Fibroblast of skin of abdomen (primary cell): ENCODE results near the gene TIMM17B. TPM values are rescaled to one million over a fixed set of nuclear protein-coding genes. Genes with fewer than 3 reads are reported as not detected.

Source experiments
- DNase-seq: peaks from one replicate; pipeline ENCODE4 v3.0.0-alpha.2; 2013
- polyA plus RNA-seq, 2 experiments: library from polyadenylated mRNA; unstranded; fragments of 120-200 nt; gene quantifications; one replicate each; pipeline ENCODE4 v1.2.1, GENCODE V29; 2013; ENCODE audit not compliant: insufficient read length in 2 of 2

The TIMM17B gene
- polyA plus RNA-seq (2013, experiment 1 of 2; ENCODE audit: insufficient read length): 34.3 TPM
- 38.6 TPM for polyA plus RNA-seq (2013, experiment 2 of 2; ENCODE audit: insufficient read length)

GRCh38 chrX:48897625-48898306 lies at the start of gene TIMM17B, which contains the start of gene PQBP1:
TSS of gene TIMM17B (minus strand) at chrX:48897768. CDS start at chrX:48897749, 19 bp downstream.
TSS of gene PQBP1 (plus strand) at chrX:48897930. CDS start at chrX:48898510, 580 bp downstream.
- peak; percentile 96 for DNase-seq

GRCh38 chrX:48945517-48946348 lies 48.2 kb upstream of the TIMM17B start:
- peak; percentile 14 for DNase-seq

- no peak for DNase-seq
These were observed 45.3 kb upstream of the TIMM17B start for GRCh38 chrX:48942895-48943294.

DNA sequence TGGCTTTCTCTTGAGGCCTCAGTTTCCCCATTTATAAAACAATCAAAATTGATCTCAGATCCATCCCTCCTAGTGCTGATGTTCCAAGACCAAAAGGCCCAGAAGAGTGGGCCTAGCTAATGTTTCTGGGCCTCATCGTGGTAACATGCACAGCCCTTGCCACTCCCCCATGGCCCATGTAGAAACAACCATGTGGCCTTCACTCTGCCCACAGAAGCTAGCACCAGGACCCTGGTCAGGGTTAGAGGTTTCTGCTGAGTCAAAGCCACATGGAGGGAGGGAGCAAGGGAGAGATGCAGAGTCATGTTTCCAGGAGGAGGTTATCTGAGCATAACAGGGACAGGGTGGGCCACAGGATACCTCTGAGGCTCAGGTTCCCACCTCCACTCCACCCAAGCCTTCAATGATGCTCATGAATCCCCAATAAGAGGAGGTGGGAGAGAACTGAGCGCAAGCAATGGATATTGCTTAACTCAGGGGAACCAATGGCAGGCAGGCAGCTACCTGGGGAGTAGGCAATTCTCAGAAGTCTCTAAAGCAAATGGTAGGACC lies 42.9 kb upstream of the TIMM17B start:
- DNase-seq: no peak

GRCh38 chrX:48939524-48940228 lies 42.1 kb upstream of the TIMM17B start:
- DNase-seq: no peak

- DNase-seq: no peak
These were observed 41.3 kb upstream of the TIMM17B start for GRCh38 chrX:48938721-48939425.

DNA sequence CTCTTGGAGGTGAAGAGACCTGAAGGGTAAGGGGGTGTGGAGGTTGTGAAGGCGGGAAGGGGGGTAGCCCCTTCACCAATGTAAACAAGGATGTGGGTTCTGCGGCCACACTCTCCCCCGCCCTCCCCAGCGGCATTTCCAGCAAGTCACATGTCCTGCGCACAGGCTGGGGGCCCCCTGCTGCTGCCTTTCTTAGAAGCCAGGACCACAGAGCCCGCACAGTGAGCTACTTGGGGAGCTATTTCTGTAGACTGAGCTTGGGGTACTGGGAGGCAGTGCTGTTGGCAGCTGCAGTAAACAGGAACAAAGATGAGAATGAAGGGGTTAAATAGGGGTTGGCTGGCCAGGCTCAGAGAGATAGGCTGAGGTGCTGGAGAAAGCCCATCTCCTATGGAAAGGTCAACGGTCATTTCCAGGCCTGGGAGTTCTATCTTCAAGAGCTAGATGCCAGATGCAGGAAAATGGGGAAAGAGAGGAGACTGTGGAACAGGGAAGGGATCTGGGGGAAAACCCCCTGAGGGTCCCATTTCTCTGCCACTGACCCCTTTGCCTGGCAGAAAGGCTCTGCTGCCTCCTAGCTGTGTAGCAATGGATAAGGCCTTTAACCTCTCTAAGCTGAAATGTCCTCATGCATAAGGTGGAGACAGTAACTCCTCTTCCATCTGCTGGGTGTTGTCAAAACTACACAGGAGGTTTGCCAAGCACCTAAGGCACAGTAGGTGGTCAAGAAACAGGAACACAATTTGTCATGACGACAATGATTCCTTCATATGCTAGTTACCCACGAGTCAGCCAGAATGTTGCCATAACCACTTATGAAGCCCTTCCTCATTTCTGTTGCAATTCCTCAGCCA lies 39.7 kb upstream of the TIMM17B start:
- DNase-seq: peak; percentile 10

GRCh38 chrX:48936429-48937053 lies 39.0 kb upstream of the TIMM17B start:
- DNase-seq: no peak

DNA sequence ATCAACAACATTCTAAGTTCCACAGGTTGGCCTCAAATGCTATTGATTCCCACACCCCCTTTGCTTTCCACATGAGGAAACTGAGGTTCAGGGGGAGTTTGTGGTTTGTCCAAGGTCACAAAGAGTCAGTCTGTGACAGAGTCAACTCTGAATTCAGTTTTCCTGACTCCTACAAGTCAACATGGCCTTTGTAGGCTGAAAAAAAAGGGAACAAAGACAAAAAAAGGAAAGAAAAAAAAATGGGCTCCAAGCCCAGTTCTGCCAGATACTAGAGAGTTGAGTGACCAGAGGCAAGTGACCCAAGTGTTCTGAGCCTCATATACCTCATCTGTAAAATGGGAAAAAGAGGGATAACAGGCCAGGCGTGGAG lies 37.7 kb upstream of the TIMM17B start:
- DNase-seq: no peak

GRCh38 chrX:48934581-48935300 lies 37.2 kb upstream of the TIMM17B start:
- DNase-seq: no peak

DNA sequence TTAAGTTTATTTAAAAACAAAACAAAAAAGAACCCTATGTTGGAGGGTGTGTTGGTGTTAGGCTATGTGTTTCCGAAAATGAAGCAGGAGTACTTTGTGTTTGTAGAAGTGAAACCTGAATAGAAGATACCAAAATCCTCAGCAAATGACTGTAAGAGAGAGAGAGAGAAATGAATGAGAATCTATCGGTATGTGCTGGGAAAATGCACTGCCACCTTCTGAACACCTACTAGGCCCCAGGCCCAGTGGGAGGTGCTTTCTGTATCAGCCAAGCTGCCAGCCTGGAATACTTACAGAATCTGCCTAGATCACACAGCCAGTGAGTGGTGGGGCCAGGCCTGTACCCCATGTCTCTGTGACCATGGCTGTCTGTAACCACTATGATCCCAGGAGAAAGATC lies 36.2 kb upstream of the TIMM17B start:
- no peak for DNase-seq

DNA sequence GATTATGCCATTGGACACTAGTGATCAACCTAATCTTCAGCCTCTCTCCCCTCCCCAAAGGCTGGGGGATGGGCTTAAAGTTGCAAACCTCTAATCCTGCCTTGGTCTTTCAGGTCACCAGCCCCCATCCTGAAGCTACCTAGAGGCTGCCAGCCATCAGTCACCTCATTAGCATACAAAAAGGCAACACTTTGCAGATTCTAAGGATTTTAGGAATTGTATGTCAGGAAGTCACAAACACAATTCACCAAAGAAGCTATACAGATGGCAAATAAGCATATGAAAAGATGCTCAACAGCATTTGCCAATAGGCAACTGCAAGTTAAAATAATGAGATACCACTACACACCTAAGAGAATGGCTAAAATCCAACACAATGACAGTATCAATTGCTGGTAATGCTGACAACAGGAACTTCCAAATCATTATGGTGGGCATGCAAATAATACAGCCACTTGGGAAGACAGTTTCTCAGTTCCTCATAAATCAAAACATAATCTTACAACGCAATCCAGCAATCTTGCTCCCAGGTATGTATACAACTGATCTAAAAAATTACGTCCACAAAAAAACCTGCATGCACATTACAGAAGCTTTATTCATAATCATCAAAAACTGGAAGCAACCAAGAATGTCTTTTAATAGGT lies 30.3 kb upstream of the TIMM17B start:
- DNase-seq: no peak

GRCh38 chrX:48927123-48927522 lies 29.6 kb upstream of the TIMM17B start:
- DNase-seq: no peak

- DNase-seq: no peak
These were observed 26.7 kb upstream of the TIMM17B start for GRCh38 chrX:48924270-48924669.

GRCh38 chrX:48923771-48924170 lies 26.2 kb upstream of the TIMM17B start:
- DNase-seq: no peak

- no peak for DNase-seq
These were observed 23.1 kb upstream of the TIMM17B start for GRCh38 chrX:48920718-48921104.

DNA sequence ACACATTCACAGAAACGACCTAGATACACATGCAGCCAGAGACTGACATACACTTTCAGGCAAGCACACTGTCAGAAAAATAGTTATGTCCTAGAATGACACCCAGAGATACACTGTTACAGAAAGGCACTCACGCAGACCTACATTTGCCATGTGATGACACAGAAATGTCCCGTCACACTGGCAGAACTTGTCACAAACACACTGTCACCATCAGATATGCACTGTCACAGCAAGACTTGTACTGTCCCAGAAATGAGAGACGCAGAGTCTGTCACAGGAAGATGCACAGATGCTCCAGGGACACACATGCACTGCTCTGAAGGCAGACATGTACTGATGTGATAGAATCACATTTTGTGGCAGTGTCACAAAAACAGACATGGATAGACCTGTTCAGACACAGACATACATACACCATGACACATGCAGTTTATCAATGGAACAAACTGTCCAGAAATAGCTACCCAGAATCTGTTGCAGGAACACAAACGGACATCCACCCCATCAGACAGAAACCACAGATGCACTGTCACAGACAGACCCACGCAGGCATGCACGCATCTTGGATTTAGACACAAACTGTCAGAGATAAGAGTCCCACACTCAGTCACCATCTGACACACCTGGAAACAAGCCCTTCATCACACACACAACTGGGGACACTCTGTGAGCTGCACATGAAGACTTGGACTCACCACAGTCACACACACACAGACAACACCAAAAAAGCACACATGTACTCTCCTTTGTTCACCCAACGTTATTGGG lies 22.6 kb upstream of the TIMM17B start:
- no peak for DNase-seq

GRCh38 chrX:48919360-48919841 lies 21.8 kb upstream of the TIMM17B start:
- no peak for DNase-seq
